HG03159 (cell line): ENCODE data around the gene ACY1.

ENCODE experiments used
- ATAC-seq: cut with Tn5 transposase; IDR thresholded peaks from one replicate; pipeline ENCODE4 v1.9.1; 2021; ENCODE audit warnings: mild to moderate bottlenecking, moderate library complexity; ENCODE audit not compliant: unreplicated experiment

Gene ACY1

GRCh38 chr3:51982838-51983577, at the start of gene ACY1:
Gene ACY1, plus strand, starts transcription at chr3:51983535. Its CDS starts 530 bp downstream, at chr3:51984065.
- ATAC-seq, result peak; percentile 66

DNA sequence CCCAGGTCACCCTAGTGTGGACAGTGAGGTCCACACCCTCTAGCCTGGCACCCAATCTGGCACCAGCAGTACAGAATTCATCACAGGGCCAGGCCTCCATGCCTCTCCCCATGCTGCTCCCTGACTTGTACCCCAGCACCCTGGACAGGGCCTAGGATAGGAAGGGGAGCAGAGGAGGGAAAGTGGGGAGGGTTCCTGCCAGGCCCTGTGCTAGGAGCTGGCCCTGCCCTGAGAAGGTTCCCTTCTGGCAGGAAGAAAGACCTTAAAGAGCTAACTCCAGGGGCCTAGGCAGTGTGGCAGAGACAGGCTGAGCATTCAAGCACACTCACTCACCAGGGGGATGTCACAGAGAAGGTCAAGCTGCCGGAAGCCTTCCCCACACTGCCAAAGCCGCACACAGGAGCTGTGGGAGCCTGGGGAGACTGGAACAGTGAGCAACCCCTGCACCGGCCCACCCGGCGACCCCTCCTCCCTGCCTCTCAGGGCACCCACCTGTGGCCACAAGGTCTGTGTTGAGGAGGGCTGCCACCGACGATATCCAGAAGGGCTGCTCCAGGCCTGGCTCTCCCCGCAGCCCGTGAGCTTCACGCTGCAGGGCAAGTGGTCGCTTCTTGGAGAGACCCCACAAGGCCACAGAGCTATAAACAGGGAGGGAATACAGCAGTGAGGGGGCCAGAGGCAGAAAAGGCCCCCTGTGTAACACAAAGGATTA, 49.0 kb upstream of the ACY1 start:
- ATAC-seq, result no peak

DNA sequence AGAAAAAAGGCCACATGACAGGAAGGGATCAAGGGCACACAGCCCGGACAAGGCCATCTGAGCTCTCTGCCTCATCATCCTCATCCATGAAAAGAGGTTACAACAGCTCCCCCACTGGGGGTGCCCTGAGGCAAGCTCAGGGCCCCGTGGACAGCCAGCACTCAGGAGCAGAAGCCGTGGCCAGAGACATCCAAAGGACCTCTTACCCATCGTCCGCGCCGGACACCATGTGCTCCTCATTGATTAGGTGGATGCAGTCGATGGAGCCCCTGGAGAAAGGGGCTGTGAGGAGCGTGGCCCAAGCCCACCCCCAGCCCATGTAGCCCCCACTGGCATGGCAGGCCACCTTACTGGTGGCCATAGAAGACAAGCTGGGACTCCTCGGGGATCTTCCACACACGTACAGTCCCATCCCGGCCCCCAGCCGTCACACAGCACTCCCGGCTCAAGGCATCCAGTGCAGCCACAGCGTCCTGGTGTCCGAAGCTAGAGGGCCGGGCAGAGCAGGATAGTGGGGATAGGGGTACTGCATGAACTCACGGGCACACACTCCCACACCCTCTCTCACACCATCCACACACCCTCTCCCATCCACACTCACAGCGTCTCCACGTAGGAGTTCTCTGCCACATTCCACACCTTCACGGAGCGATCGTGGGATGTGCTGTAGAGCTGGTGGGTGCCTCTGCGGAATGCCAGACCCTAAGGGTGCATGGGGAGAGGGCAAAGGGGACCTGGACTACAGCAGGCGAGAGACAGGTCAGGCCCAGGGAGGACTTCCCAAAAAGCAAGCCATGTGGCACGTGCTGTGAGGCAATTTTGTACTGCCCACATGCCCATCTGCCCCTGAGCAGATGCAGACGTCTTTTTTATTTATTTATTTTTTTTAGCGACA, 48.1 kb upstream of the ACY1 start:
- no peak for ATAC-seq

DNA sequence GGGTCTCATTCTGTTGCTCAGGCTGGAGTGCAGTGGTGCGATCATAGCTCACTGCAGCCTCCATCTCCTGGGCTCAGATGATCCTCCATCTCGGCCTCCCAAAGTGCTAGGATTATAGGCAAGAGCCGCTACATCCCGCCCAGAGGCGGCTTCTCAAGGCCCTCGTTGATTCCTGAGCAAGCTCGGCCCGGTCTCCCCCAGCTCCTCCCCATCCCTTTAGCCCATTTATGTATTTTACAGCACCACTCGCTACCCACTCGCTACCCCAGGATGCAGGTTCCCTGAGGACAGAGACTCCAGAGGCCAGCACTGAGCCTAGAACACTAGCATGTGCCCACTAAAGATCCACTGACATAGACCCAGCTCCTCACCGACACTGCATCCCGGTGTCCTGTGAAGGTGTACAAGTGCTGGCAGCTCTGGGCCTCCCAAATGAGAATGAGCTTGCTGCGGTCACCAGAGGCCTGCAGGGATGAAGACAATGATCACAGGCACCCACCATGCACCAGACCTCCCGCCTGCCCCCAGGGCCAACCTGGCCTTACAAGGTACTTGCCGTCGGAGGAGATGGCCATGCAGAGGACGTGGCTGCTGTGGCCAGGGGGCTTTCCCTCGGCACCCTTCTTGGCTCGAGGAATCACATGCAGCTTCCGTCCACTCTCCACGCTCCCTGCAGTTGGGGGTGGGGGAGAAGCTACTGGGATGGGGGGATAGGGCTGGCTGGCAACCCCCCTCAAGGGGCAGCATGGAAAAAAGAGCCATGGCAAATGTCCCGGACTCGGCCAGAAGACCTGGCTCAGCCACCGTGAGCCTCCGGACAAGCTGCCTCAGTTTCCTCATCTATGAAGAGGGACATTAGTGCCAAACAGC, 47.2 kb upstream of the ACY1 start:
- ATAC-seq, result no peak

DNA sequence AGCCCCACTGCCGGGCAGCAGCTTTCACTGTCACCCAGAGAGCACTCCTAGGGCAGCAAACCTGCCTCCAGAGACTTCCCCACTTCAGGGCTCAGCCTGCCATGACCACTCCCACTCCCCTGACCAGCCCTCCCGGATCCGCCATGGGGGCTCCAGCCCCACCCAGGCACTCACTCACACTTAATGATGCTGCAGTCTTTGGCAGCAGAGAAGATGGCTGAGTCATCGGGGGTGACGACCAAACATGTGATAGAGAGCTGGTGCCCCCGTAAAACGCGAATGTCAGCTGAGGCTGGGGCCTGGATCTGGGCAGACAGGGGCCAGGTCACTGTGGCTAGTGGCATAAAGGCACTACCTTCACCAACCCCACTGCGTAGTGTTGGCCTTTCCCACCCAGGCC, 46.3 kb upstream of the ACY1 start:
- ATAC-seq, result no peak

DNA sequence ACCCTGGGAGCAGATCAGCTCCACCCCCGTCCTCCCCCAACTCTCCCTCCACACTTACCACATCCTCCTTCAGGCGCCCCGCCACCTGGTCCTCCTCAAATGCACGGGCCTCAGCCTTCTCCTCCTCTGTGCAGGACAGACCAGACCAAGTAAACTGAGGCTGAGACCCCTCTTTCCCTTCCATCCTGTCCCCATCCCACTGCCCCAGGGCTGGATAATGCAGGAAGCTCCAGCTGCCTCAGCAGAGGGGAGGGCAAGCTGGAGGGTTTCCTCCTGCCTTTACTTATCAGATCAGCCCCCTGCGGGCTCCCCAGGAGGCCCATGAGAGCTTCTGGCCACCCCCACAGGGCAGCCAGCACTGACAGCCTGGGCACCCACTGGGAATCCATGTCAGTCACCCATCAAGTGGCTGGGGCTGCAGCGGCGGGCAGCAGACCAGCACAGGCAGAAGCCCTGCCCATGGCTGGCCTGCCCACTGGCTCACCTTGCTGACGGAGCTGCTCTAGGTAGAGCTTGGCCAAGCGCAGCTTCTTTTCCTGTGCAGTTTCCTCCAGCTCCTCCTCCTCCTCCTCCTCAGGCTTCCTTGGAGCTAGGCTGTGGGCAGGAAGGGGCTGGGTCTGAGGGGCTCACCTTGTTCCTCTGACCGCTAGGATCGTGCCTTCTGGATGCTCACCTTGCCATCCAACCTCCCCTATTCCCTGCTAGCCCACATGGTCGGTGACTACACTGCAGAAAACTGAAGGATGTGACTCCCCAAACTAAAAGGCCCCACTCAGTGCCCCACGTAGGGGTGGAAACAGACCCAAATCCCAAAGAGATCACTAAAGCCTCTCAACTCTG, 45.5 kb upstream of the ACY1 start:
- ATAC-seq, result no peak

GRCh38 chr3:51938780-51939425, 44.4 kb upstream of the ACY1 start:
- no peak for ATAC-seq

- ATAC-seq, result no peak
Measured at GRCh38 chr3:51940648-51941462, 42.5 kb upstream of the ACY1 start.

GRCh38 chr3:51941463-51941797, 41.9 kb upstream of the ACY1 start:
- ATAC-seq, result no peak

DNA sequence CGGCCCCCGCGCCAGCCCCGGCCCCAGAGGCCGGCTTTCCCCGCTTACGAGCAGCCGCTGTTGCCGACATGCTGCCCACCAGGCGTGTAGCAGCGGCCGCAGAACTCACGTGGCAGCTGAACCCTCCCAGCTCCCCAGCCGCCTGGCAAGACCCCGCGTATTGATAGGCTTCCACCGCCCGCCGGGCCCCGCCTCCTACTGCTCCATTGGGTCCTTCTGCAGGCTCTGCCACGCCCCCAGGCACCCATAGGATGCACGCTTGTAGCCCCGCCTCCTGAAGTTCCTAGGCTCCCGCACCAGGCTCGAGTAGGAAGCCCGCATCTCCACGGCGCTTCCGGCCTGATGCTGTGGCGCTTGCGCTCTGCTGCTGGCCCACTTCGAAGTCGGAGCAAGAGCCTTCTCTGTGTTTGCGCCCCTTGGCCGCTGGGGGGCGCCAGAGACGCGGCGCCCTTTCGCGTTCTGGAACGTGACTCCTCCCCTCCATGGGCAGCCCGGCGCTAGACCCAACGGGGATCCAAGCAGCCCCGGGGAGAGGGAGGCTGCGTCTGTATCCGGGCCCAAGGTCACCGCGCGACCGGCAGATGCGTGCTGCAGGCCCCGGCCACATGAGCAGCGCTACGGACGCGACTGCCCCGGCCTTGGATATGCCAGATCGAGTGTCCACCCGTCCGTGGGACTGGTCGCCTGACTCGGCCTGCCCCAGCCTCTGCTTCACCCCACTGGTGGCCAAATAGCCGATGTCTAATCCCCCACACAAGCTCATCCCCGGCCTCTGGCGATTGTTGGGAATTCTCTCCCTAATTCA, 41.3 kb upstream of the ACY1 start, which contains the start of the genes PARP3 and RRP9:
TSS of gene PARP3 (plus strand) at position 566 of the 805 bp plus-strand sequence. CDS start 993 bp downstream, outside the sequence.
TSS of gene RRP9 (minus strand) at position 107 of the 805 bp plus-strand sequence. CDS start at position 70, 37 bp downstream.
- ATAC-seq, result peak; percentile 93

DNA sequence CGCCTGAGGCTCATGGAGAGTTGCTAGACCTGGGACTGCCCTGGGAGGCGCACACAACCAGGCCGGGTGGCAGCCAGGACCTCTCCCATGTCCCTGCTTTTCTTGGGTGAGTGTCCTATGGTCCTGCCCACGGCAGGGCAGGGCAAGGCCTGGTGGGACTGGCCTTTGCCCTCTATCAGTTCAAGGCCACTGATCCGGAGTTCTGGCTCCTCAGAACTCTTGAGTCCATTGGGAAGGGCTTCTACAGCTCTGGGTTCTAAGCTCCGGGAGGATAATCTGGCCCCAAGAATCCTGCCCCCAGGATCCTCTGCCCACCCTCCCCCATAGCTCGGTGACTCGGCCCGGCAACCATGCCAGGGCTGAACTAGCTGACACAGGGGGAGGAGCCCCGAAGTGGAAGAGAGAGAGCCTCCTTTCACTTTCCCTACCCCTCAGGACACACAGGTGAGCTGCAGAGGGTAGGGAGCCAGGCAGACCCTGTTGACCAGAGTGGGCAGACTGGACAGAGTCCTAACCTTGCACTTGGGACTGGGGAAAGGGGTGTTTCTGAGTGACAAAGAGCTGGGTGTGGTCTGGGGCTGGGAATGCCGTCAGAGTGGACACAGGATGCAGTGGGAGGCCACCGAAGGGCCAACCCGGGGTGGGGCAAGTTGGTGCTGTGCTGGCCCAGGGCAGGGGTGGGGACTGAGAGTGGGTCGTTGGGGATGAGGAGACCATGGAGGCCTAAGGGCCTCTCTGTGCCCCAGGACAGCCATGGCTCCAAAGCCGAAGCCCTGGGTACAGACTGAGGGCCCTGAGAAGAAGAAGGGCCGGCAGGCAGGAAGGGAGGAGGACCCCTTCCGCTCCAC, 40.5 kb upstream of the ACY1 start:
- ATAC-seq, result no peak

GRCh38 chr3:51943451-51944391, 39.6 kb upstream of the ACY1 start:
- ATAC-seq, result no peak

GRCh38 chr3:51944451-51945021, 38.8 kb upstream of the ACY1 start:
- no peak for ATAC-seq

- ATAC-seq, result no peak
Measured at GRCh38 chr3:51945031-51945840, 38.1 kb upstream of the ACY1 start.
